Spinal cord (tissue), 10 donors: ENCODE measurements around the gene GDPD4. TPM values are rescaled to one million over a fixed set of nuclear protein-coding genes. Genes with fewer than 3 reads are reported as not detected.

Experiments used
- DNase-seq, 6 donors: peaks; one replicate each; pipeline versions ENCODE4 v3.0.0 to v3.0.0-alpha.2; 2013 to 2015; ENCODE audit warnings: low spot score in 6 of 6, low read depth in 4 of 6
- H3K27ac ChIP-seq: one replicate; pipeline ENCODE4 v1.5.1; 2013; ENCODE audit warnings: low read depth, low read length, control low read depth
- H3K27me3 ChIP-seq: one replicate; pipeline ENCODE4 v1.6.1; 2013; ENCODE audit warnings: low read length; ENCODE audit not compliant: control insufficient read depth, insufficient read depth
- H3K36me3 ChIP-seq: one replicate; pipeline ENCODE4 v1.6.1; 2013; ENCODE audit warnings: low read length; ENCODE audit not compliant: control insufficient read depth, insufficient read depth
- H3K4me1 ChIP-seq: one replicate; pipeline ENCODE4 v1.6.1; 2013; ENCODE audit warnings: low read length; ENCODE audit not compliant: control insufficient read depth, insufficient read depth
- H3K4me3 ChIP-seq: one replicate; pipeline ENCODE4 v1.5.1; 2013; ENCODE audit warnings: low read depth, low read length, control low read depth
- H3K9me3 ChIP-seq: one replicate; pipeline ENCODE4 v1.6.1; 2013; ENCODE audit warnings: low read length; ENCODE audit not compliant: control insufficient read depth, insufficient read depth
- WGBS: methylation state at CpG from one replicate; pipeline ENCODE4 v1.1.5; 2013; ENCODE audit warnings: missing lambda C conversion rate; ENCODE audit not compliant: insufficient coverage; 5-methylcytosine and 5-hydroxymethylcytosine counted together
- polyA plus RNA-seq, 2 donors: library from polyadenylated mRNA; unstranded; fragments of 120-200 nt; gene quantifications; one replicate each; pipeline ENCODE4 v1.2.1, GENCODE V29; 2013; ENCODE audit not compliant: insufficient read length in 2 of 2
- total RNA-seq, 2 donors: library from RNA; depleted of rRNA in 1 of 2; stranded (reverse); fragments of 120-200 nt in 1 of 2; fragments of >200 nt in 1 of 2; gene quantifications; one replicate each; pipeline versions ENCODE4 v1.2.3 to v1.2.4, GENCODE V29; 2013 to 2014
- donor health status: healthy.

The GDPD4 gene
- total and polyA plus RNA-seq, 4 donors = 0.44 TPM; not detected in 3

DNA sequence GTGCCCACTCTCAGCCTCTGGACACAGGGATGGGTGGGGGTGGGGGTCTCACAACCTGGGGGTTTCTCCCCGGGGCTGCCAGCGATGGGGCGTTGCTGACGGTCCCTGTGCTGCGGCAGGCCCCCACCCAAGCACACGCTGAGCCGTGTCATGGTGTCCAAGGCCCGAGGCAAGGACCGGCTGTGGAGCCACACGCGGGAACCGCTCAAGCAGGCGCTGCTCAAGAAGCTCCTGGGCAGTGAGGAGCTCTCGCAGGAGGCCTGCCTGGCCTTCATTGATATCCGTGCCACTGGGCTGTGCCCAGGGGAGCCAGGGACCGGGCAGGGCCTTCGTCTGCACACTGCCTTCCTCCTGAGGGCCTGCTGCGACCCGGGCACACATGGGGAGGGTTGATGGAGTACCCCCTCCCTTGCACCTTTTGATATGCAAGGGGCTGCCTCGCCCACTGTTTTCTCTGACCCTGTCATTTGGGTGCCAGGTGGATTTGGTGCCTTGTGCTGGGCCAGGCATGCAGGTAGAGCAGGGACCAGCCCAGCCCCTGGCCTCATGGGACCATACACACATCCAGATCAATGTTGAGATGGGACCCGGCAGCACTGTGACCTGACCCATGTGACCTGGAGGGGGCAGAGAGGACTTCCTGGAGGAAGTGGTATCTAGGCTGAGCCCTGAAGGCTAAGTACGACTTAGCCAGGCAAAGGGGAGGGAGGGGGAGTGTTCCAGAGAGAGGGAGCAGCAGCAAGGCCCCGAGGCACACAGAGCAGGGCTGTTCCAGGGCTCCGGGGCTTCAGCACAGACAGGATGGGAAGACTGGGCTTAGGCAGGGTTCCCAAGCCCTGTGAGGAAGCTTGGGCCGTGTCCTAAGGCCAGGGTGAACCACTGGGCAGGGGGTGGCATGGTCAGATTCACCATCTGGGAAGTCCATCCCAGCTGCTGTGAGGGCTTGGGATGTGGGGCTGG, 98.3 kb downstream of the GDPD4 start:
- Histone ChIP-seq H3K9me3 (no peaks in the 10 kb centered on the region), H3K27ac (no peak overlapping the region), H3K27me3 (no peaks in the 10 kb centered on the region), H3K36me3 (peaks cover 6% of the 10 kb centered on the region), H3K4me3 (no peak overlapping the region), H3K4me1 (no peaks in the 10 kb centered on the region)
- 82% methylated on average over 19 of the region's 25 CpGs for WGBS
- DNase-seq = no peak

DNA sequence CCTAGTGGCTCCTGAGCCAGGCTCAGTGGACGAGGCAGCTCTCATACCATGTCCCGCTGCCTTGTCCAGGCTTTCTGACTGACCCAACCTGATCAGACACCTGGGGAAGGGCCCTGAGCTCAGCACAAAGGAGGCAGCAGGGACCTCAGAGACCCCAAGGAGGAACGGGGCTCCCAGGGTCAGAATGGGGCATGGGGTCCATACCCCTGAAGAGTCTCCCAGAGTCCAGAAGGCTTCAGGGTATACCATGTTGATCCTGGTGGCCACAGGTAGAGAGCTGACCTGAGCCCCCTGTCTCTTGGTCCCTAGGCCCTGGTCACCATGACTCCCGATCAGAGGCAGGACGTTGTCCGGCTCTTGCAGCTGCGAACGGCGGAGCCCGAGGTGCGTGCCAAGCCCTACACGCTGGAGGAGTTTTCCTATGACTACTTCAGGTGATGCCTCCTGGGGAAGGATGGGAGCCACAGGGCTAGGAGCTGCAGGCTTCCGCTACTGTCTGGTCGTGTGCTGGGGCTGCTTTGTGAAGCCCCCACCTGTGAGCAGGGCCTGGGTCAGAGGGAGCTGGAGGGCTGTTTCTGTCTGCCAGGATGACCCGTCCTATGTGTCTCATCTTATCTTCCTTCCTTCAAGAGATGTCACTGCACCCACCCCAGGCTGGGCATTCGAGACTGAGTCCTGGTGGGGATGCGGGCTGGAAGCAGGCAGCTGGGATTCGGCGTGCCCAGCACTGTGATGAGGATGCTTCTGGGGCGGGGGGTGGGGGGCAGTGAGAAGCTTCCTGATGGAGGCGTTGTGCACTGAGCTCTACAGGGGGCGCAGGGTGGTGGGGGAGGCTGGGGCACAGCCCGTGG, 99.3 kb downstream of the GDPD4 start:
- Histone ChIP-seq H3K36me3 (peaks cover 6% of the 10 kb centered on the region), H3K4me3 (no peak overlapping the region), H3K4me1 (no peaks in the 10 kb centered on the region), H3K27me3 (no peaks in the 10 kb centered on the region), H3K27ac (no peak overlapping the region), H3K9me3 (no peaks in the 10 kb centered on the region)
- WGBS = 93% methylated on average over 21 of the region's 23 CpGs
- DNase-seq = no peak

DNA sequence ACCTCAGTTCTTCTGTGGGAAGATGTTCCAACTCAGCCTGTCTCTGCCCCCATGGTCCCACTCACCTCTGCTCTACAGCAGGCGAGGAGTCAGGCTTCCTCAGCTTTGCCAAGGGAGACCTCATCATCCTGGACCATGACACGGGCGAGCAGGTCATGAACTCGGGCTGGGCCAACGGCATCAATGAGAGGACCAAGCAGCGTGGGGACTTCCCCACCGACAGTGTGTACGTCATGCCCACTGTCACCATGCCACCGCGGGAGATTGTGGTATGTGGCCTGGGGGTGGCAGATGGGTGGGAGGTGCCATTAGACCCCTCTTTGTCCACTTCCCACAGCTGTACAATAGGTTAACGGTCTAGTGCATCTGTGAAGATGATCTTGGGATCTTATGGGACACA, 100.1 kb downstream of the GDPD4 start:
- H3K27ac ChIP-seq = no peak overlapping the region
- H3K27me3 ChIP-seq = no peaks in the 10 kb centered on the region
- H3K36me3 ChIP-seq = peaks cover 6% of the 10 kb centered on the region
- no peak overlapping the region for H3K4me3 ChIP-seq
- H3K4me1 ChIP-seq = no peaks in the 10 kb centered on the region
- no peak for DNase-seq
- 88% methylated on average over 9 of the region's 11 CpGs for WGBS
- no peaks in the 10 kb centered on the region for H3K9me3 ChIP-seq

DNA sequence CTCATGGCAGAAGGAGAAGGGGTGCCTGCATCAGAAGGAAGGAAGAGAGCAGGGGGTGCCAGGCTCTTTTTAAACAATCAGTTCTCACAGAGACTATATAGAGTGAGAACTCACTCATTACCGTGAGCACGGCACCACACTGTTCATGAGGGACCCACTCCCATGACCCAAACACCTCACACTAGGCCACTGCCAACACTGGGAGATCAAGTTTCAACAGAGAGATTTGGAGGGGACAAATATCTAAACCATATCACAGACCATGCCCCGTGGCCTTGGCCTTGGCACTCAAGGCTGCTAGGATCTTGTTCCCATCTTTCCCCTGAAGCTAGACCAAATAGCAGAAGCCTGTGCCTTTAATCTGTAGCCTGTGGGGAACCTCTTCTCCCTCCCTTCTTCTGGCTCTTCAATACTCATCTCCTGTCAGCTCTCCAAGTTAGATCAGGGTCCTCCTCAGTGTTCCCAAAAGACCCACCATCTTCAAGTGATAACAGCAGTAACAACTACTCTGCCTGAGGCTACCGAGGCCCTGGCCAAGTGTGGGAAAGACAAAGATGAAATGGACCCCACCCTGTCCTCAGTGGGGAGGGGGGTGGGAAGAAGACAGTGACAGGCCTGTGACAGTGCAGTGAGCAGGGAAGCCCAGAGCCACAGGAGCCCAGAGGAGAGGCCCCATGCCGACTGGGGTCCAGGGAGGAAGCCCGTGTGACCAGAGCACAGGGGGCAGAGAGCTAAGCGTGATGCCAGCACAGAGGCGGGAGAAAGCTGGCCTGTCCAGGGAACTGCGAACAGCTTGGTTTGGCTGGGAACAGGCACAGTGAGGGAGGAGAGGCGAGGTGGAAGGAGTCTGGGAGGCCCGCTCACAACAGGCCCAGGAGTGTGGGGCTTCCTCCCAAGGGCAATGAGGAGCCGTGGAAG, 100.9 kb downstream of the GDPD4 start:
- H3K27me3 ChIP-seq = no peaks in the 10 kb centered on the region
- WGBS = 89% methylated on average over 10 of the region's 12 CpGs

DNA sequence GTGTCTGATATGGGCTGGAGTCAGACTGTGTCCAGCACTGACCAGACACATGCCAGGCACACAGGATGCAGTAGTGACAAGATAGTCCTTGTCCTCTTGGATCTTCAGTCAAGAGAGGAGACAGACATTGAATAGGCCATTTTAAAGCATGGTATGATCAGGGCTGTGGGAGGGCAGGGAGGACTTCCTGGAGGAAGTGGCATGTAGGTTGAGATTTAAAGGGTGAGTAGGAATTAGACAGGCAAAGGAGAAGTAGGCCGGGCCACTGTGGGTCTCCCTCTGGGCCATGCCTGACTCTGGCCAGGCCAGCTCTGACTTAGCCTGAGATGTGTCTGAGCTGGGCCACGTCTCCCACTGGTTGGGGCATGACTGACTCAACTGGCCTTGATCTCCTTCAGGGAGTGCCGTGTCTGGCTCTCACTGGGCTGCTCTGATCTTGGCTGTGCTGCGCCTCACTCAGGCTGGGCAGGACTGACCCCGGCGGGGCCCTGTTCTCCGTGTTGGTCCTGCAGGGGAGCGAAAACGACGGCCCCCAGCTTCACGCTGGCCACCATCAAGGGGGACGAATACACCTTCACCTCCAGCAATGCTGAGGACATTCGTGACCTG, 102.2 kb downstream of the GDPD4 start:
- DNase-seq = no peak
- WGBS = 94% methylated on average over 13 of the region's 13 CpGs
- no peaks in the 10 kb centered on the region for H3K4me1 ChIP-seq
- peaks cover 6% of the 10 kb centered on the region for H3K36me3 ChIP-seq
- no peaks in the 10 kb centered on the region for H3K27me3 ChIP-seq
- no peak overlapping the region for H3K27ac ChIP-seq
- no peak overlapping the region for H3K4me3 ChIP-seq
- no peaks in the 10 kb centered on the region for H3K9me3 ChIP-seq

More for the DNA sequence above, 100.9 kb downstream of the GDPD4 start:
- no peak for DNase-seq
- no peak overlapping the region for H3K4me3 ChIP-seq
- no peaks in the 10 kb centered on the region for H3K9me3 ChIP-seq
- no peaks in the 10 kb centered on the region for H3K4me1 ChIP-seq
- H3K27ac ChIP-seq = no peak overlapping the region
- peaks cover 6% of the 10 kb centered on the region for H3K36me3 ChIP-seq

DNA sequence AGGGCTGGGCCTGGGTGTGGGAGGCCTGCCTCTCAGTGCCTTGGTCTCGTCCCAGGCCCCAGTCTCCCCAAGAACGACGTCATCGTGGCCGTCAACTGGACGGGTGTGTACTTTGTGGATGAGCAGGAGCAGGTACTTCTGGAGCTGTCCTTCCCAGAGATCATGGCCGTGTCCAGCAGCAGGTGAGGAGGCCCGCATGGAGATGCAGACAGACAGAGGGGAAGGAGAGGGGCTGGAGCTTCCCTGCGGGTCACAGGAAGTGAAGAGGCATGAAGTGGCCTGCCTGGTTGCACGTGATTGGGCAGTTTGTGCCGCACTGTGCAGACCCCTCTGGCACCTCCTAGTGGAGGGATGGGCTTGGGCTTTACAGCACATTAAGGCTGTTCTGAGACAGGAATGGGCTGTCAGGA, 103.0 kb downstream of the GDPD4 start:
- no peaks in the 10 kb centered on the region for H3K9me3 ChIP-seq
- H3K36me3 ChIP-seq = peaks cover 6% of the 10 kb centered on the region
- no peak overlapping the region for H3K4me3 ChIP-seq
- H3K4me1 ChIP-seq = no peaks in the 10 kb centered on the region
- DNase-seq = no peak
- 79% methylated on average over 11 of the region's 11 CpGs for WGBS
- no peaks in the 10 kb centered on the region for H3K27me3 ChIP-seq
- H3K27ac ChIP-seq = no peak overlapping the region

DNA sequence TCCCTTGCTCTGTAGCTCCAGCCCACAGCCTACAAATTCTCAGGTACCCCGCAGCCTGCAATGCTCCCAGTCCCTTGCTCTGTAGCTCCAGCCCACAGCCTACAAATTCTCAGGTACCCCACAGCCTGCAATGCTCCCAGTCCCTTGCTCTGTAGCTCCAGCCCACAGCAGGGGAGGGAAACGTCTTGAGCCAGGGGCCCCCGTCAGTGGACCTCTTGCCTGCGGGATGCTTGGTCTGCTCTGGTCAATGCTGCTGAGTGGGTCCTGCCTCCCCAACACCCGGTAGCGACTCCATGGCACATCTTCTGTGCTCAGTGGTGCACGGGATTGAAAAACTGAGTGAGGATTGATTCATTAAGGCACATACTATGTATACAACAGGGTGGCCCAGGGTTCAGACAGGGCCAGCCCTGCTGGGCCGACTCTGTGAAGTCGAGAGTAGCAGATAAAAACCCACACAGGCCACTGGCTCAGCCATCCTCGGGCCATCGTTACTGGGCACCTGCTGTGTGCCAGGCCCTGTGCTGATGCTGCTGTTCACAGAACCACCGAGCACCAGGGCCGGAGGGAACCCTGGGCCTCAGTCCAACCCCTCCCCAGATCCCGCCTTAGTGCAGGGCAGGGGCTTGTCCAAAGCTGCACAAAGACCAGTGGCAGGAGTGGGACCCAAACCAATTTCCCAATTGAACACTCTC, 103.7 kb downstream of the GDPD4 start:
- Histone ChIP-seq H3K27me3 (no peaks in the 10 kb centered on the region), H3K36me3 (peaks cover 2% of the 10 kb centered on the region), H3K27ac (no peak overlapping the region), H3K9me3 (no peaks in the 10 kb centered on the region), H3K4me1 (no peaks in the 10 kb centered on the region), H3K4me3 (no peak overlapping the region)
- DNase-seq = no peak
- WGBS = 72% methylated on average over 7 of the region's 14 CpGs

DNA sequence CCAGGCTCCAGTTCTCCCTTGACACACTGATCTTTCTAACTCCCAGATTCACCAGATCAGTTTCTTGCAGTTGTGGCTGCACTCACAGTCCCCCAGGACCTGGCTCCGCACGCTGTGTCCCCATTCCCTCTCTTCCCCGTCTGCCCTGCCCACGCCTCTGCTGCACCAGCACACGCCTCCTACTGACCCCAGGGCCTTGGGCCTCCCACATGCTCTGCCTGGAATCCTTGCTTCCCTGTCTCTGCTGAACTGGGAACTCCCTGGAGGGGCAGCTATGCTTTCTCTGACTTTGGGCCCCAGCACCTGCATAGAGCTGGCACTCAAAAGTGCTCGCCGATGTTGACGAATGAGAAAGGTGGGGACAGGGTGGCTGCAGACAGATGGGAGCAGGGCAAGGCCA, 104.5 kb downstream of the GDPD4 start:
- H3K4me1 ChIP-seq = peaks cover 1% of the 10 kb centered on the region
- peaks cover 2% of the 10 kb centered on the region for H3K36me3 ChIP-seq
- DNase-seq = no peak
- no peaks in the 10 kb centered on the region for H3K9me3 ChIP-seq
- no peaks in the 10 kb centered on the region for H3K27me3 ChIP-seq
- H3K27ac ChIP-seq = no peak overlapping the region
- H3K4me3 ChIP-seq = no peak overlapping the region
- WGBS = 78% methylated on average over 8 of the region's 8 CpGs
